Measurements from ENCODE around the gene PAFAH2.
"Not testable (repeated sequence)": the region's sequence is repeated elsewhere in the genome, so short reads cannot be mapped to it uniquely, and the experiment has no call there.

PAFAH2 gene

DNA sequence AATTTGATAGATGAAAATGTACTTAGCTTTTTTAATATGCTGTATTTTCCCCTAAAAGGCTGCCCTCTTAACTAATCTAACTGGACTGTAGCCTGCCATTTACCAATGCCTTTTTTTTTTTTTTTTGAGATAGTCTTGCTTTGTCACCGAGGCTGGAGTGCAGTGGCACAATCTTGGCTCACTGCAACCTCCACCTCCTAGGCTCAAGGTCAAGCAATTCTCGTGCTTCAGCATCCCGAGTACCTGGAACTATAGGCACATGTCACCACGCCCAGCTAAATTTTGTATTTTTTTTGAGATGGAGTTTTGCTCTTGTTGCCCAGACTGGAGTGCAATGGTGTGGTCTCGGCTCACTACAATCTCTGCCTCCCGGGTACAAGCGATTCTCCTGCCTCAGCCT lies 18.7 kb downstream of the PAFAH2 start:
- no peak for DNase-seq (ENCODE audit: low read depth)

DNA sequence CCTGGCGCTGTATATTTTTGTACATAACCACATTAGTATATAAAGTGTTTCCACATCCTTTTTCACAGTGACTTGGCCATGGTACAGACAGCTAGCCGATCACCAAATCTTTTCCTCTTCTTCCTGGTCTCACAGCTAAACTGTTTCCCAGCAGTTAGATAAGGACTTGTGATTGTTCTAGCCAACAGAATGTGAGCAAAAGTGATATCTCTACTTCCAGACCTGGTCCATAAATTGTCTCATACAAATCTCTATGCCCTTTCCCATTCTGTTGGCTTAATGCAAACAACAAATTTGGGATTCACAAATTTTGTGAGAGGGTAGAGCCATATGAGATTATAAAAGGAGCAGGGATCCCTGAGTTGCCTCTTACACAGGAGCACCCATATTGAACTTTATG lies 19.5 kb downstream of the PAFAH2 start:
- no peak for DNase-seq (ENCODE audit: low read depth)

DNA sequence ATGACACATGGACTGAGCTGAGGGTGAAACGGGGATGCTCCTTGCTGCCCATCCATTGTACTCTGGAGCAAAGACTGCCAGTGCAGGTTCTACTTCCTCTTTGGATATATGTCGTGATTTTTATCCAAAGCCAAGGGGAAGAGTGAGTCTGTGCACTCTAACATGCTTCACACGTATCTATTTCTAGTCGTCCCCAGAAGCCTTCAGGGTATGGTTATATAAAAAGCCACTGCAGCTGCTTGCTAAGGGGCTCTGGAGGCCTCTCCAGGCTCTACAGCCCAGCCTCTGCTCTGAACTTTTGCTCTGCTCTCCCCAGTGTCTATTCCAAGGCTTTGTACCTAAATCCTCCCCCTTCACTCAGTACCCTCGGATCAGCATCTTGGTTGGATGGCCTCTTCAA lies 20.1 kb downstream of the PAFAH2 start:
- no peak for DNase-seq (ENCODE audit: low read depth)

DNA sequence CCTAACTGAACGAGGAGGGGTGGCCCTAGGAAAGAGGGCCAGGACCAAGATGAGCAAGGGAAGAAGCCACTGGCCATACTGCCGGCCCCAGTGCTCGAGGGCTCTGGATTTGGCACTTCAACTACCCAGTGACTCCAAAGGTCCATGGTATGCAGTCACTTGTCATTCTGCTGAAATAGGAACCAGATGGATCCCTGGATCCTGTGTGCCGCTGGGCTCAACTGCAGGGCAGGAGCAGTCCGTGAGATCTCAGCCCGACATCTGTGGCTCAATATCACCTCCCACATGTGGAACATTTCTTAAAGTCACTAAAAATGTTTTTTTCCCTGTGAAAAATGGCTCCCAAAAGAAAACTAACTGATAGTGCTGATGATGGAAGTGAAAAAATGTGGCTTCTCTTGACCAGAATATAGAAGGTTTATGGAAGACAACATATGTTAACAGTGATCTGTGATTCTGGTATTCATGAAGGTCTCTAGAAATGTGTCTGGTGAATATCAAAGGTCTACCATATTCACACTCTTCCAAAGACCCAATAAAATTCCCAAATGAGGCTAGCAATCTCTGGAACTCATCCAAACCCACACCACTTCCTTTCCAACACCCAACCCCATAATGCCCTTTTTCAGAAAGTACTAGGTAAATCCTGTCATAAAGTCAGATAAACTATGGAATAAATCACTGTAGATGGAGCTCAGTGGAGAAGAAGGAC lies 24.1 kb downstream of the PAFAH2 start:
- no peak for DNase-seq (ENCODE audit: low read depth)

DNA sequence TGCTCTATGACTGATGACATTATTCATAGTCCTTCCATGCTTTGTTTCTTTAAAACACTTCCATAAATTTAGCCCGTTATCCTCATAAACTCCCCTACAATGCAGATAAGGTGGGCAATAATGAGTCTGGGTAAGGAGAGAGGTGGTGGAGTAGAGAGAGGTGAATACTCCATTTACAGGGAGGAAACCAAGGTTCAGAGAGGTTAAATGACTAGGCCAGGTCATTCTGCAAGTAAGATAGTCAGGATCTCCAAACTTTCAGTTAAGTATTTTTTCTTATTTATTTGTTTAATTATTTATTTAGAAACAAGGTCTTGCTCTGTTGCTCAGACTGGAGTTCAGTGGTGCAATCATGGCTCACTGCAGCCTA lies 26.1 kb downstream of the PAFAH2 start:
- no peak for DNase-seq (ENCODE audit: low read depth)

DNA sequence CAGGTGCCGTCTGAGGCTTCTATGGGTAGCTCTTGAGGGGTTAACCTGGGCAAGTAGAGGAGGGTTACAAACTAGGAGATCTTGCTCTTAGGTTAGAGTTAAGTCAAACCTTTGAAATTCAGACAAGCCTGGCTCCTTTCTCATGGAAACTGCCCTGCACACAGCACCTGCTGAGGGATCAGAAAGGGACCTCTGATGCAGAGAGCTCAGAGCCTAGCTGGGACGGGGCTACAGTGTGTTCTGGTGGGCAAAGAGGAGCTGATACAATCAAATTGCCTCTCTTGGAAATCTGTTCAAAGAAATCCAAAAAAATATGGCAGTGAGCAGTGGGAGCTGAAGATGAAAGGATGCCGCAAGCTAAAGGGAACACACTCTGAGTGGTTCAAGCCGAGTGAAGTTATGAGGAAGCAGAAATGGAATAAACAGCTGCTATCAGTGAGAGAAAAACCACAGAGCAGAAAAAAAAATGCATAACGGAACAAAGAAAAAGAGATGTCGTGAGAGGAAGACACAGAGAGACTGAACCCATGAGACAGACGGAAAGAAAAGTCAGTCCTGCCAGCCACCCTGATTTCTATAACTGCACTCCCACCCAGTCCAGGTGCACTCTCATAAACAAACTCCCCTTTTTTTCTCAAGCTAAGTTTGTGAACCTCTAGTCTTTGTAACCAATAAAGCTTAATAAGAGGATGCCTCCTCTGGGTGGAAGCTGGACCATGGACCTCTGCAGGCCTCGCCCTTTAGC lies 26.6 kb downstream of the PAFAH2 start:
- no peak for DNase-seq (ENCODE audit: low read depth)

DNA sequence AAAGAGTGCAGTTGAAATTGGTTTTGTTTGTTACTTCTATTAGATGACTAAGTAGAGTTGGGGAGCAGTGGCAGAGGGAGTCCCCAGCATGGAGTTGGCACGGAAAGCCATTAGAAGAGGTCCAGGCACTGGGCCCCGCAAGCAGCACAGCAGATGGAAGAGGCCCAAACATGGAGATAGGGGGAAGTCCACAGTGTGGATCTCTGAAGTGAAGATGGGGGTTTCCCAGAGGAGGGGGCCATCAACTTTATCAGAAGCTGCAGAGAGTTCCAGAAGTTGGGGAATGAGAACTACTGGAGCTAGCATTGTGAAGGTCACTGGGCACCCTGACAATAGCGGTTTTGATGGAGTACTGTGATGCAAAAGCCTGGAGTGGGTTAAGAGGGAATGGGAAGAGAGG lies 30.6 kb downstream of the PAFAH2 start:
- no peak for DNase-seq (ENCODE audit: low read depth)

DNA sequence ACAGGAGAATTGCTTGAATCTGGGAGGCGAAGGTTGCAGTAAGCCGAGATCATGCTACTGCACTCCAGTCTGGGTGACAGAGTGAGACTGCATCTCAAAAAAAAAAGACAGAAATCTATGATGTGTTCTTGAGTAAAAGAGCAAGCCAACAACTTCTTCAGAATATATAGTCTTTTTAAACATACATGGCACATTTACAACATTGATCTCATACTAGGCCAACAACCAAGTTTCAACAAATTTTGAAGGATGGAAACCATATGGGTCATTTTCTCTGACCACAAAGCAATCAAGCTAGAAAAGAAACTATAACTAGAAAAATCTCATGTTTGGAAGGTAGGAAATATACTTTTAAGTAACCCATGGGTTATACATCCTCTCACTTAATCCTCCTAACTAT lies 38.3 kb downstream of the PAFAH2 start:
- DNase-seq (ENCODE audit: low read depth), result no peak

DNA sequence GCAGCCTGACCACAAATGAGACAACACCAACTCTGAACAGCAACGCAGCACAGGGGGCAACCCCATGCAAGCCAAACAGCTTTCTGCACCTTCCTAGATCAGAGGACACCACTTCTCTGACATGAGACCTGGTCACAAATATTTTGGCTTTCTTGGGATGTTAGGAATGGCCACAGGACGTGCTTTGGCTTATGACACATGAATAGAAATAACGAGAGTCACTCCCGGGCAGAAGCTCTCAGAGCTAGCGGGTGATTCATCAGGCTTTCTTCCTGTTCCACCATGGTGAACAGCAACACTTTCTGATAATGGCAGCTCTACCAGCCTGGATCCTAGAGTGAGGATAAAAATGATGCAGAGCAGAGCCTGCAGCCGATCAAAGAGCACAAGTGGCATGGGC lies 39.4 kb downstream of the PAFAH2 start:
- no peak for DNase-seq (ENCODE audit: low read depth)

DNA sequence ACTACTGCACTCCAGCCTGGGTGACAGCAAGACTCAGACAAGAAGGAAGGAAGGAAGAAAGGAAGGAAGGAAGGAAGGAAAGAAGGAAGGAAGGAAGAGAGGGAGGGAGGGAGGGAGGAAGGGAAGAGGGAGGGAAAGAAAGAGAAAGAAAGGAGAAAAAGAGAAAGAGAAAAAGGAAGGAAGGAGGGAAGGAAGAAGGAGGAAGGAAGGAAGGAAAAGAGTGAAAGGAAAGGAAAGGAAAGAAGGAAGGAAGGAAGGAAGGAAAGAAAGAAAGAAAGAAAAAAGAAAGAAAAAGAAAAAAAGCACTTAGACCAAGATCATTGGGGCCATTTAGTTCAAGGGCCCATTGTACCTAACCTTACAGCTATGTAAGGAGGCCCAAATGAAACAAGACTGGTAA lies 42.3 kb downstream of the PAFAH2 start:
- no peak for DNase-seq (ENCODE audit: low read depth)

DNA sequence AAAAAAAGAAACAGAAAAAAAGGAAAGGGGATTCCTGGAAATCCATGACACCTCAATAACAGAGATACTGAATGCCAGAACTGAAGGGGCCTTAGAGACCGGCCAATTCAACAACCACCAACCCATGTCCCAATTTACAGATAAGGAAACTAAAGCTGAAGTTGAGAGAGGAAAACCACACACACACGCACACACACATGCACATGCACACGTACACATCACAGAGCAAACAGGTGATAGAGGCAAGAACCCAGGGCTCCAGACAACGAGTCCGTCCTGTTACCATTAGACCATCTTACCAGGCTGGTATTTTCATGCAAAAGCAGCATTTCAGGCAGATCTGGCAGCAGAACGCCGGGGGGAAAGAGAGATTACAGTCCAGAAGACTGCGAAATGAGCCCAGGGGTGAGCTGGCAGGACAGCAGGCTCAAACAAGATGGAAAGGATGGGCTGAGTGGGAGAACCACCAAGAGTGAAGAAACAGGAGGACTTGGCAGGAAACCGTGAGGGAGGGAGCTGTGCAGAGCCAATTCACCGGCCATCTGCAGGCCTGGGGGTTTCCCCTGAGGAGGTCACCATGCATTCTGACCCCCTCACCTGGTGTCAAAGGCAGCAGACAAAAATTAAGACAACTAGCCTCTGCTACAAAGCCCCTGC lies 43.5 kb downstream of the PAFAH2 start:
- DNase-seq (ENCODE audit: low read depth), result no peak

DNA sequence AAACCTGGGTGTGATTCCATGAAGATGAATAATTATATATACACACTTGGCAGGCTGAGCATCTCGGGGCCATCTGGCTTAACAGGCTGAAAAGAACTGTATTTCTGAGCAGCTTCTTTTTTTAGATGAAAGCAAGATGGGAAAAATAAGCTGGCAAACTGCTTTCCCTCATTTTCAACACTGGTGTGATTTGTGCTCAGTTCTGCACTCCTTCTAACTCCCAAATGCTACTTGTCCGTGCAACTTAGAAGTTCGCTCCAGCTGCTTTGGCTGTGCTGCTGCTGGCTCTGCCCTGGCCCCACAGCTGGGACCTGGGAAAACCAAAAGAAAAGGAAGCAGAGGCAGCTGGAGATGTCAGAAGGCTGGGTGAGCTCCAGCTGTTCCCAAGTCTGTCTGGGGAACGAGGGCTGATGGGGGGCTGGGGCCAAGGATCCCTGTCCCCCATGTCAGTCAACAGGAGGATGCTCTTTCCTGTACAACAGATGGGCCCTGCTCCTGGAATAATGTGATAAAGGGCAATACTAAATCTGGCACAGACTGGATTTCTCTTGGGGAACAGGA lies 44.9 kb downstream of the PAFAH2 start:
- no peak for DNase-seq (ENCODE audit: low read depth)

DNA sequence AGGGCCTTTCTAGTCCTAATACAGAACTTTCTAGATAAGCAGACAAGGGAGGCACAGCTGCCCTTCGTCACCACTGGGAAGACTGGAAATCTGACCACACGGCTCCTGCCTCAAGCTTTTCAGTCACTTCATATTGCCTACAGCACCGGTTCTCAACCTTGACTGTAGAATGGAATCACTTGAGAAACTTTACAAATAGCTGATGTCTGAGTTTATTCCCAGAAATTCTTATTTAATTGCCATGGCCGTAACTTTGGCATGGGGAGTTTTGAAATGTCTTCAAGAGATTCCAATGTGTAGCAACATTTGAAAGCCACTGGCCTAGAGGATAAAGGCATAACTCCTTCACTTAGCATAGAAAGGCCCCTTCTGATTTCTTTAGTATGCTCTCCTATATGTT lies 49.2 kb downstream of the PAFAH2 start:
- no peak for DNase-seq (ENCODE audit: low read depth)

DNA sequence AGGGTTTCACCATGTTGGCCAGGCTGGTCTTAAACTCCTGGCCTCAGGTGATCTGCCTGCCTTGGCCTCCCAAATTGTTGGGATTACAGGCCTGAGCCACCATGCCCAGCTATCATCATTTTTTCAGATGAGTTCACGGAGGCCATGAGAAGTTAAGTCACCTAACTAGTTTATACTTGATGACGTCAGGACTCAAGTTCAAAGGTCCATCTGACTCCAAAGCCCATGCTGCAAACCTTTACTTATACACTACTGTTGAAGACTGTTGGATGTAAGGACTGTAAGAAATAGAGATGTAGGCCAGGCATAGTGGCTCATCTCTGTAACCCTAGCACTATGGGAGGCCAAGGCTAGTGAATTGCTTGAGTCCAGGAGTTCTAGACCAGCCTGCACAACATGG lies 50.8 kb downstream of the PAFAH2 start:
- no peak for DNase-seq (ENCODE audit: low read depth)

DNA sequence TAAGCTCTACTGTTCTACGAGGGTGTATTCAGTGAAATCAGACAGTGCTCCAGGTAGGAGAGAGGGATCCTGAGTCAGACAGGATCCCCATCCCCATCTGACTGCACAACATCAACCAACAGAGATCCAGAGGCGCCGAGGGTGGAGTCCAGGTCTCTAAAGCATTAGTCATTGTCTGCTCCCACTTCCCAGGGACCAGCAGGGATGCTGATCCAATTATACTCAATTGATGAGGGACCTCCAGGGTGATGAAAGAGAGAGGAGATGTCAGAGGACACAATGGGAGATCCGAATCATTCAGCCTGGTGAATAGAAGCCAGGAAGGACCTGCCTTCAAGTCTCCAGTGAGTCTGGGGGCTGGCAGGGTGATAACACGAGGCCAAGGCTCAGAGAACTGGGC lies 52.1 kb downstream of the PAFAH2 start:
- no peak for DNase-seq (ENCODE audit: low read depth)

DNA sequence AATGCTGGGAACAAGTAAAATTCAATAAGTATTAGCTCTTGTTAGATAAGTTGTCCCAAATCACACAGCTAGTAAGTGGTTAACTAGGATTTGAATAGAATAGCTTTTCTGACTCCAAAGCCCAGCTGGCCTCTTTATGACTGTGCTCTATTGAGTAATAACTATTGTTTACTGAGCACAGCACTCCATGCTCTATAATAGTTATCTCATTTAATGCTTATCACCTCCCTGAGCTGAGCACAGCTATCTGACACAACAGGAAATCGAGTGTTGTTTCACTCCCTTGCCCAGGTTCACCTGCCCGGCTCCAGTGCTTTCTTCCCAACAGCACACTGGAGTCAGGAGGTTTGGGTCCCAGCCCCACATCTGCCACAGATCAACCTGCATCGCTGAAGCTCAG lies 52.9 kb downstream of the PAFAH2 start:
- DNase-seq (ENCODE audit: low read depth), result no peak

DNA sequence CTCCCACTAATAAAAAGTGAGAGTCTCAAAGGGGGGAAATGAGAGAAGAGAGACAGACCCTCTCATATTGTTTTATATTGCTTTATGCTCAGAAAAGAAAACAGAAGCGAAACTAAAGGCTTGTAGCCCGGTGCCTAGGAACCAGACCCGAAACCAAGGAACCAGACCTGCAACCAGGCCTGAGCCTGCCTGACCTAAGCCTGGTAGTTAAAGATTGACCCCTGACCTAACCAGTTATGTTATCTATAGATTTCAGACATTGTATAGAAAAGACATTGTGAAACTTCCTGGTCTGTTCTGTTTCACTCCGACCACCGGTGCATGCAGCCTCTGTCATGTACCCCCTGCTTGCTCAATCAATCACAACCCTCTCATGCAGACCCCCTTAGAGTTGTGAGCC lies 54.4 kb downstream of the PAFAH2 start:
- DNase-seq (ENCODE audit: low read depth), result not testable (repeated sequence)

DNA sequence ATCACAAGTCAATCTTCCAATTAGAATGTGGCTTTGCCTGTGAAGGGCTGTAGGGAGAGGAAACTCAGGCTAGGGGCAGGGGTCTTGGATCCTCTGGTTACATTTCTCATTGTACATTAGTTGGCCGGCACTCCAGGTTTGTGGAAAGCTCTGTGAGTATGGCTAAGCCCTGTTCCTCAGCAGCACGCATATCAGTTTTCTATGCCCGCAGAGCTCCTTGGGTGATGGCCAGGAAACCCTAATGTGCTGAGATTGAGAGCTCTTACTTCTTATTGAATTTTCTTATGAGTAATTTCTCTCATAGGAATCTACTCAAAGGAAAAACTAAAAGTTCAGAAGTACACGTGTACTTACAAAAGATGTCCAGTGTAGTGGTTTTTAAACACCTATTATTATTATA lies 60.9 kb downstream of the PAFAH2 start:
- DNase-seq (ENCODE audit: low read depth), result no peak

DNA sequence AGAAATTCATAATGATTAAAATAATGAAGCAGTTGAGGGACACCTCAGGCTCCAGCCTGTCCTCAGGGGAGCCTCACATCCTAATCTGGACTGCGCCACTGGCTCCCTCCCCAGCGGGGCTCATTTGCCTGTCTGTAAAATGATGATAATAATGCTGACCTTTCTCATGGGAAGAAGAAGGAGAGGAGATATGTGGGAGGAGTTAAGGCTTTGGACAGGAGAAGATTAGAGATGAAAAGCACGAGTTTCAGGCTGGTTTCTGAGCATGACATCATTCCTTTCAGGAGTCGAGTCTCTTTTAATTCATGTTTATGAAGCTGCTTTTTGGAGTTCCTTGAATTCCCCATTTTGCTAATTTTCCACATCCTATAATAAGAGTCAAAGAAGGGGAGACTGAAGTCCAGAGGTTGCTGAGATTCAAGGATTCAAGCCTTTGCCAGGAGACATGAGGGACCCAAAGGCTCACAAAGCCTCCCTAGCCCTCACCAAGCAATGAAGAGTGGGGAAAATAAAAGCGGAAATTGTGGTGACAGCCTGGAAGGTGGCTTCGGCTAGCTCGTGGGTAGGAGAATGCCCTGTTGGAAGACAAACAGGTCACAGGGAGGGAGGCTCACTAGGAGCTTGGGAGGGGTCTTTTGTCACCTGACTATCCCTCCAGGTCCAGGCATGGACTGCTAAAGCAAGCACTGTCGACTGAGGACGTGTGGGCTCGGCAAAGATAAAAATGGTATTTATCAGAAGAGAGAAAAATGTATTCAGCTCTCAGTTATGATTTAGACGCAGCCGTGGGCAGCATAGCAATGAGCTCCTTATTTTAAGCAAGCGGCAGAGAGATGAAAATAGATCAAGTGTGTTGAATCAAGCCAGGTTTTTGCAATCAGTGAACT lies 64.1 kb downstream of the PAFAH2 start:
- no peak for DNase-seq (ENCODE audit: low read depth)

DNA sequence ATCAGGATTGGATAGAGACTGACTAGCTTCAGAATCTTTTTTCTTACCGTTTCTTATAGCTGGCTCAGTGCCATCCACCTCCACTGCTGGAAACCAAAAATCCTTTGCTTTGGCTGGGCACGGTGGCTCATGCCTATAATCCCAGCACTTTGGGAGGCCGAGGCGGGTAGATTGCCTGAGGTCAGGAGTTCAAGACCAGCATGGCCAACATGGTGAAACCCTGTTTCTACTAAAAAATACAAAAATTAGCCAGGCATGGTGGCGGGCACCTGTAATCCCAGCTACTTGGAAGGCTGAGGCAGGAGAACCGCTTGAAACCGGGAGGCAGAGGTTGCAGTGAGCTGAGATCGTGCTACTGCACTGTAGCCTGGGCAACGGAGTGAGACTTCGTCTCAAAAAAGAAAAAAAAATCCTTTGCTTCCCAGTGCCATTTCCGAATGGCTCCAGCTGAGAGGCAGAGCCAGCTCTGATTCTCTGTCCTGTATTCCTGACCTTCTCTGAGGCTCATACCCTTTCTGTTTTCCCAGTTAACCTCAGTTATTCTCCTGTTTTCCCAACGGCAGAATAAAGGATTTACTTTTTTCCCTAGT lies 65.0 kb downstream of the PAFAH2 start:
- not testable (repeated sequence) for DNase-seq (ENCODE audit: low read depth)

DNA sequence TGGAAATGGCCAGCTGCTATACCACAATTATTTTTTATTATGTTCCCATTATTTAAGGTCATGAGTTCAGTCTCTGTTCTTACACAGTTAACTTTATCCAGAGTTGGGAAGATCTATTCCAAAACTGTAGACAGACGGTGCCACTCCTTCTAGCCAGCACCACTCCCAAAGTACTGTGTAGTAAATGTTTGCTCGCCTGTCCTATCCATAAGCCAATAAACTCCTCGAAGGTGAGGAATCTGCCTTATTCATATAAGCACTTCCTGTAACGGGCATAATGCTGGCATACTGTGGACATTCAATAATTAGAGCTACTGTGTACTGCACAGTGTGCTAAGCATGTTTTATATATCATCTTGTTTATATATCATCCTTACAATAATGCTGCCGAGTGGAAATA lies 65.5 kb downstream of the PAFAH2 start:
- DNase-seq (ENCODE audit: low read depth), result no peak

DNA sequence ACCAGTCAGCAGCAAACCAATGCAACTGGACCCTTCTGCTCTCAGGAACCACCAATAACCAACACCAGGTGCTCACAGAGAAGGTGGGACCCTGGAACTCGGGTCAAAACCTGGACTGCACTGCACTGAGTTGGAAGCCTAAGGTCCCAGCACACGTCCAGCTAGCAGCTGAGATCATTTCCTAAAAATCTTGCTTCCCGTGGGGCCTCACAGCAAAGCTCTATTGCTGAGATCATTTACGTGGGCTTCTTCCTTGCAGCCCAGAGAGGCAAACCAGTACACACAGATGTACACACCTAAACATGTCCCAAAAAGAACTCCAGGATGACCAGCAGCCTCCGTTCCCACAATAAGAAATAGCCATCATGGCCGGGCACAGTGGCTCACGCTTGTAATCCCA lies 68.8 kb downstream of the PAFAH2 start:
- no peak for DNase-seq (ENCODE audit: low read depth)
